ENCODE data around the gene MCM7. TPM values are rescaled to one million over a fixed set of nuclear protein-coding genes. Genes with fewer than 3 reads are reported as not detected.
A peak's percentile ranks its signal among the peaks of the same experiment; 100 is the strongest.

MCM7 gene
- total and polyA plus RNA-seq, 2 of the 13 experiments (the other 11 are each of a cell fraction or from before 2014, with no cell fraction given): 84.5 to 214 TPM

DNA sequence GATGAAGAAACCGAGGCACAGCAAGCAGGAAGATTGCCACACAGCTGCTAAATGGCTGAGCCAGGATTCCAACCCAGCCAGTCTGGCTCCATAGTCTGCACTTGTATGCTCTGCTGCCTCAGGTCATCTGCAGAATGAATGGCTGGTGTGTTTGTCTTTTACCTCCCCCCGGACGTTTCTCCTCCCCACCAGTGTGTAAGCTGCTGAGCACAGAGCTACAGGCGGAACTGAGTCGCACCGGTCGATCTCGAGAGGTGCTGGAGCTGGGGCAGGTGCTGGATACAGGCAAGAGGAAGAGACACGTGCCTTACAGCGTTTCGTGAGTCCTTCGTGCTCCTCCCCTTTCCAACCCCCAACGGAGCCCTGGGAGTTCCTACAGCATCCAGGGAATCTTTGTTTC is 20.9 kb upstream of the MCM7 start (continued):
- no peak for TF ChIP-seq SRSF9 (IDR thresholded peaks at IDR 0.05; ENCODE audit: borderline replicate concordance, insufficient read depth, low read depth, low read length, poor library complexity, severe bottlenecking)
- no peak for TF ChIP-seq ZNF160 (CRISPR knock-in tag; IDR thresholded peaks at IDR 0.05)
- TF ChIP-seq, protein P1, sequence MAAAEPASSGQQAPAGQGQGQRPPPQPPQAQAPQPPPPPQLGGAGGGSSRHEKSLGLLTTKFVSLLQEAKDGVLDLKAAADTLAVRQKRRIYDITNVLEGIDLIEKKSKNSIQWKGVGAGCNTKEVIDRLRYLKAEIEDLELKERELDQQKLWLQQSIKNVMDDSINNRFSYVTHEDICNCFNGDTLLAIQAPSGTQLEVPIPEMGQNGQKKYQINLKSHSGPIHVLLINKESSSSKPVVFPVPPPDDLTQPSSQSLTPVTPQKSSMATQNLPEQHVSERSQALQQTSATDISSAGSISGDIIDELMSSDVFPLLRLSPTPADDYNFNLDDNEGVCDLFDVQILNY (CRISPR knock-in tag; conservative IDR thresholded peaks at IDR 0.05): no peak
- peak; percentile 26; the same call in 1 of the 2 replicates for TF ChIP-seq PITX1 (CRISPR knock-in tag; IDR thresholded peaks at IDR 0.05)
- TF ChIP-seq KLF16 (CRISPR knock-in tag; IDR thresholded peaks at IDR 0.05): peak in 1 of 2 experiments; percentile 69; a peak in 1 of 4 replicates
- TF ChIP-seq, protein P2, sequence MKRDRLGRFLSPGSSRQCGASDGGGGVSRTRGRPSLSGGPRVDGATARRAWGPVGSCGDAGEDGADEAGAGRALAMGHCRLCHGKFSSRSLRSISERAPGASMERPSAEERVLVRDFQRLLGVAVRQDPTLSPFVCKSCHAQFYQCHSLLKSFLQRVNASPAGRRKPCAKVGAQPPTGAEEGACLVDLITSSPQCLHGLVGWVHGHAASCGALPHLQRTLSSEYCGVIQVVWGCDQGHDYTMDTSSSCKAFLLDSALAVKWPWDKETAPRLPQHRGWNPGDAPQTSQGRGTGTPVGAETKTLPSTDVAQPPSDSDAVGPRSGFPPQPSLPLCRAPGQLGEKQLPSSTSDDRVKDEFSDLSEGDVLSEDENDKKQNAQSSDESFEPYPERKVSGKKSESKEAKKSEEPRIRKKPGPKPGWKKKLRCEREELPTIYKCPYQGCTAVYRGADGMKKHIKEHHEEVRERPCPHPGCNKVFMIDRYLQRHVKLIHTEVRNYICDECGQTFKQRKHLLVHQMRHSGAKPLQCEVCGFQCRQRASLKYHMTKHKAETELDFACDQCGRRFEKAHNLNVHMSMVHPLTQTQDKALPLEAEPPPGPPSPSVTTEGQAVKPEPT (CRISPR knock-in tag; IDR thresholded peaks at IDR 0.05; ENCODE audit: low read depth): no peak
- peak; percentile 33 for TF ChIP-seq ZNF792 (CRISPR knock-in tag; IDR thresholded peaks at IDR 0.05)
- TF ChIP-seq, protein P3, sequence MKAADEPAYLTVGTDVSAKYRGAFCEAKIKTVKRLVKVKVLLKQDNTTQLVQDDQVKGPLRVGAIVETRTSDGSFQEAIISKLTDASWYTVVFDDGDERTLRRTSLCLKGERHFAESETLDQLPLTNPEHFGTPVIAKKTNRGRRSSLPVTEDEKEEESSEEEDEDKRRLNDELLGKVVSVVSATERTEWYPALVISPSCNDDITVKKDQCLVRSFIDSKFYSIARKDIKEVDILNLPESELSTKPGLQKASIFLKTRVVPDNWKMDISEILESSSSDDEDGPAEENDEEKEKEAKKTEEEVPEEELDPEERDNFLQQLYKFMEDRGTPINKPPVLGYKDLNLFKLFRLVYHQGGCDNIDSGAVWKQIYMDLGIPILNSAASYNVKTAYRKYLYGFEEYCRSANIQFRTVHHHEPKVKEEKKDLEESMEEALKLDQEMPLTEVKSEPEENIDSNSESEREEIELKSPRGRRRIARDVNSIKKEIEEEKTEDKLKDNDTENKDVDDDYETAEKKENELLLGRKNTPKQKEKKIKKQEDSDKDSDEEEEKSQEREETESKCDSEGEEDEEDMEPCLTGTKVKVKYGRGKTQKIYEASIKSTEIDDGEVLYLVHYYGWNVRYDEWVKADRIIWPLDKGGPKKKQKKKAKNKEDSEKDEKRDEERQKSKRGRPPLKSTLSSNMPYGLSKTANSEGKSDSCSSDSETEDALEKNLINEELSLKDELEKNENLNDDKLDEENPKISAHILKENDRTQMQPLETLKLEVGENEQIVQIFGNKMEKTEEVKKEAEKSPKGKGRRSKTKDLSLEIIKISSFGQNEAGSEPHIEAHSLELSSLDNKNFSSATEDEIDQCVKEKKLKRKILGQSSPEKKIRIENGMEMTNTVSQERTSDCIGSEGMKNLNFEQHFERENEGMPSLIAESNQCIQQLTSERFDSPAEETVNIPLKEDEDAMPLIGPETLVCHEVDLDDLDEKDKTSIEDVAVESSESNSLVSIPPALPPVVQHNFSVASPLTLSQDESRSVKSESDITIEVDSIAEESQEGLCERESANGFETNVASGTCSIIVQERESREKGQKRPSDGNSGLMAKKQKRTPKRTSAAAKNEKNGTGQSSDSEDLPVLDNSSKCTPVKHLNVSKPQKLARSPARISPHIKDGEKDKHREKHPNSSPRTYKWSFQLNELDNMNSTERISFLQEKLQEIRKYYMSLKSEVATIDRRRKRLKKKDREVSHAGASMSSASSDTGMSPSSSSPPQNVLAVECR (CRISPR knock-in tag; IDR thresholded peaks at IDR 0.05; ENCODE audit: borderline replicate concordance): peak; percentile 41; the same call in 1 of the 2 replicates
- no peak for TF ChIP-seq ATRX (CRISPR knock-in tag; IDR thresholded peaks at IDR 0.05; ENCODE audit: borderline replicate concordance)
- TF ChIP-seq HNRNPH1 (optimal IDR thresholded peaks at IDR 0.05; ENCODE audit: low read depth, low read length): no peak
- no peak; the same call in 1 of the 2 replicates for TF ChIP-seq HNF4G (IDR thresholded peaks at IDR 0.05; ENCODE audit: borderline replicate concordance, low read depth, low read length)
- TF ChIP-seq HNF4G (CRISPR knock-in tag; IDR thresholded peaks at IDR 0.05; ENCODE audit: borderline replicate concordance, low read depth): no peak
- TF ChIP-seq CREM (IDR thresholded peaks at IDR 0.05): no peak
- no peak for TF ChIP-seq CREM (CRISPR knock-in tag; IDR thresholded peaks at IDR 0.05)
- no peak for TF ChIP-seq PAF1 (CRISPR knock-in tag; IDR thresholded peaks at IDR 0.05)
- TF ChIP-seq GABPA (IDR thresholded peaks at IDR 0.05; ENCODE audit: low read depth, low read length): no peak
- TF ChIP-seq GABPA (CRISPR knock-in tag; IDR thresholded peaks at IDR 0.05; ENCODE audit: low read depth): peak; percentile 66
- TF ChIP-seq NR2C2 (CRISPR knock-in tag; IDR thresholded peaks at IDR 0.05; ENCODE audit: borderline replicate concordance): no peak
- TF ChIP-seq KAT2B (IDR thresholded peaks at IDR 0.05; ENCODE audit: borderline replicate concordance, low read depth, low read length): no peak
- TF ChIP-seq CBX1 (IDR thresholded peaks at IDR 0.05; ENCODE audit: low read depth): no peak
- TF ChIP-seq, protein P4, sequence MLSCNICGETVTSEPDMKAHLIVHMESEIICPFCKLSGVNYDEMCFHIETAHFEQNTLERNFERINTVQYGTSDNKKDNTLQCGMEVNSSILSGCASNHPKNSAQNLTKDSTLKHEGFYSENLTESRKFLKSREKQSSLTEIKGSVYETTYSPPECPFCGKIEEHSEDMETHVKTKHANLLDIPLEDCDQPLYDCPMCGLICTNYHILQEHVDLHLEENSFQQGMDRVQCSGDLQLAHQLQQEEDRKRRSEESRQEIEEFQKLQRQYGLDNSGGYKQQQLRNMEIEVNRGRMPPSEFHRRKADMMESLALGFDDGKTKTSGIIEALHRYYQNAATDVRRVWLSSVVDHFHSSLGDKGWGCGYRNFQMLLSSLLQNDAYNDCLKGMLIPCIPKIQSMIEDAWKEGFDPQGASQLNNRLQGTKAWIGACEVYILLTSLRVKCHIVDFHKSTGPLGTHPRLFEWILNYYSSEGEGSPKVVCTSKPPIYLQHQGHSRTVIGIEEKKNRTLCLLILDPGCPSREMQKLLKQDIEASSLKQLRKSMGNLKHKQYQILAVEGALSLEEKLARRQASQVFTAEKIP (CRISPR knock-in tag; IDR thresholded peaks at IDR 0.05; ENCODE audit: borderline replicate concordance): no peak
- TF ChIP-seq SIX4 (CRISPR knock-in tag; IDR thresholded peaks at IDR 0.05): no peak
- TF ChIP-seq TBX2 (CRISPR knock-in tag; IDR thresholded peaks at IDR 0.05; ENCODE audit: borderline replicate concordance): peak; percentile 60
- TF ChIP-seq TBX3 (IDR thresholded peaks at IDR 0.05; ENCODE audit: borderline replicate concordance): no peak

Data from HepG2 (cell line).